ENCODE results near the gene TMEM61. TPM values are rescaled to one million over a fixed set of nuclear protein-coding genes. Genes with fewer than 3 reads are reported as not detected.
"Not testable (repeated sequence)": the region's sequence is repeated elsewhere in the genome, so short reads cannot be mapped to it uniquely, and the experiment has no call there.

TMEM61 gene
- not detected in 2 replicates for total RNA-seq (2014; rRNA removed; shearing (Covaris generic))

GRCh38 chr1:54980528-54981241 is at the start of gene TMEM61:
TSS of gene TMEM61 (plus strand) at chr1:54980628. CDS start at chr1:54981066, 438 bp downstream.
- Histone ChIP-seq H3K4me1 (replicated peaks) (no peaks in the 10 kb centered on the region), H3K4me3 (0 out of 2 replicates have a peak within 1 kb of the TSS, but pooled peaks have one; percentile 15), H3K27me3 (replicated peaks) (peaks cover 23% of the 10 kb centered on the region), H3K36me3 (no peaks in the 10 kb centered on the region), H3K27ac (no peak within 1 kb of the TSS), H3K9me3 (replicated peaks) (no peaks in the 10 kb centered on the region)
- DNase-seq (ENCODE audit: low read depth in 1 of 2, low spot score in 2 of 2), result no peak

GRCh38 chr1:54931275-54931840 is 49.1 kb upstream of the TMEM61 start:
- Histone ChIP-seq H3K4me1 (replicated peaks) (peaks cover 22% of the 10 kb centered on the region), H3K9me3 (replicated peaks) (peaks cover 7% of the 10 kb centered on the region), H3K27ac (no peak overlapping the region), H3K4me3 (no peak overlapping the region), H3K36me3 (no peaks in the 10 kb centered on the region), H3K27me3 (replicated peaks) (no peaks in the 10 kb centered on the region)
- no peak for DNase-seq (ENCODE audit: low read depth in 1 of 2, low spot score in 2 of 2)

GRCh38 chr1:54934081-54934480 is 46.3 kb upstream of the TMEM61 start:
- not testable (repeated sequence) for H3K4me3 ChIP-seq; H3K36me3 ChIP-seq; DNase-seq (ENCODE audit: low read depth in 1 of 2, low spot score in 2 of 2); H3K27me3 ChIP-seq (replicated peaks); H3K9me3 ChIP-seq (replicated peaks)
- Histone ChIP-seq H3K4me1 (replicated peaks) (peaks cover 31% of the 10 kb centered on the region), H3K27ac (peak overlapping the region; percentile 90)

GRCh38 chr1:54934869-54935268 is 45.6 kb upstream of the TMEM61 start:
- H3K4me1 ChIP-seq (replicated peaks), result peaks cover 37% of the 10 kb centered on the region
- peaks cover 7% of the 10 kb centered on the region for H3K9me3 ChIP-seq (replicated peaks)
- no peaks in the 10 kb centered on the region for H3K27me3 ChIP-seq (replicated peaks)
- H3K27ac ChIP-seq, result peak overlapping the region; percentile 90
- H3K4me3 ChIP-seq, result no peak overlapping the region
- no peaks in the 10 kb centered on the region for H3K36me3 ChIP-seq
- peak in 1 of 2 experiments; percentile 91 for DNase-seq (ENCODE audit: low read depth in 1 of 2, low spot score in 2 of 2)

- no peak overlapping the region for H3K4me3 ChIP-seq
- H3K27ac ChIP-seq, result no peak overlapping the region
- no peaks in the 10 kb centered on the region for H3K27me3 ChIP-seq (replicated peaks)
- H3K9me3 ChIP-seq (replicated peaks), result peaks cover 7% of the 10 kb centered on the region
- no peak for DNase-seq (ENCODE audit: low read depth in 1 of 2, low spot score in 2 of 2)
- no peaks in the 10 kb centered on the region for H3K36me3 ChIP-seq
- H3K4me1 ChIP-seq (replicated peaks), result peaks cover 46% of the 10 kb centered on the region
Observed at GRCh38 chr1:54936791-54937190, 43.6 kb upstream of the TMEM61 start.

GRCh38 chr1:54937469-54937868 is 43.0 kb upstream of the TMEM61 start:
- Histone ChIP-seq H3K9me3 (replicated peaks) (peaks cover 7% of the 10 kb centered on the region), H3K36me3 (no peaks in the 10 kb centered on the region), H3K27ac (no peak overlapping the region), H3K4me1 (replicated peaks) (peaks cover 46% of the 10 kb centered on the region), H3K4me3 (no peak overlapping the region), H3K27me3 (replicated peaks) (no peaks in the 10 kb centered on the region)
- DNase-seq (ENCODE audit: low read depth in 1 of 2, low spot score in 2 of 2), result peak in 1 of 2 experiments; percentile 32

- H3K4me3 ChIP-seq; DNase-seq (ENCODE audit: low read depth in 1 of 2, low spot score in 2 of 2); H3K27ac ChIP-seq; H3K36me3 ChIP-seq; H3K9me3 ChIP-seq (replicated peaks); H3K27me3 ChIP-seq (replicated peaks): not testable (repeated sequence)
- H3K4me1 ChIP-seq (replicated peaks), result peaks cover 45% of the 10 kb centered on the region
Observed at GRCh38 chr1:54938955-54939354, 41.5 kb upstream of the TMEM61 start.

GRCh38 chr1:54940042-54940441 is 40.4 kb upstream of the TMEM61 start:
- peak overlapping the region; percentile 14 for H3K27ac ChIP-seq
- peaks cover 38% of the 10 kb centered on the region for H3K4me1 ChIP-seq (replicated peaks)
- H3K9me3 ChIP-seq (replicated peaks), result no peaks in the 10 kb centered on the region
- H3K36me3 ChIP-seq, result no peaks in the 10 kb centered on the region
- no peaks in the 10 kb centered on the region for H3K27me3 ChIP-seq (replicated peaks)
- H3K4me3 ChIP-seq, result no peak overlapping the region
- peak in 1 of 2 experiments; percentile 36 for DNase-seq (ENCODE audit: low read depth in 1 of 2, low spot score in 2 of 2)

- Histone ChIP-seq H3K9me3 (replicated peaks) (no peaks in the 10 kb centered on the region), H3K4me1 (replicated peaks) (peaks cover 16% of the 10 kb centered on the region), H3K27ac (no peak overlapping the region), H3K36me3 (no peaks in the 10 kb centered on the region), H3K27me3 (replicated peaks) (no peaks in the 10 kb centered on the region), H3K4me3 (no peak overlapping the region)
- no peak for DNase-seq (ENCODE audit: low read depth in 1 of 2, low spot score in 2 of 2)
Observed at GRCh38 chr1:54942976-54943375, 37.5 kb upstream of the TMEM61 start.

- no peak overlapping the region for H3K27ac ChIP-seq
- no peaks in the 10 kb centered on the region for H3K9me3 ChIP-seq (replicated peaks)
- peaks cover 9% of the 10 kb centered on the region for H3K4me1 ChIP-seq (replicated peaks)
- no peaks in the 10 kb centered on the region for H3K27me3 ChIP-seq (replicated peaks)
- H3K36me3 ChIP-seq, result no peaks in the 10 kb centered on the region
- no peak overlapping the region for H3K4me3 ChIP-seq
- peak; percentile 56 to 75 for DNase-seq (ENCODE audit: low read depth in 1 of 2, low spot score in 2 of 2)
Observed at GRCh38 chr1:54944610-54945392, 35.6 kb upstream of the TMEM61 start.

GRCh38 chr1:54945393-54945936 is 35.0 kb upstream of the TMEM61 start:
- Histone ChIP-seq H3K9me3 (replicated peaks) (no peaks in the 10 kb centered on the region), H3K36me3 (no peaks in the 10 kb centered on the region), H3K27ac (no peak overlapping the region), H3K4me3 (no peak overlapping the region), H3K27me3 (replicated peaks) (no peaks in the 10 kb centered on the region), H3K4me1 (replicated peaks) (peaks cover 7% of the 10 kb centered on the region)
- DNase-seq (ENCODE audit: low read depth in 1 of 2, low spot score in 2 of 2), result no peak

GRCh38 chr1:54947540-54947939 is 32.9 kb upstream of the TMEM61 start:
- H3K9me3 ChIP-seq (replicated peaks), result no peaks in the 10 kb centered on the region
- peaks cover 9% of the 10 kb centered on the region for H3K4me1 ChIP-seq (replicated peaks)
- no peaks in the 10 kb centered on the region for H3K36me3 ChIP-seq
- no peaks in the 10 kb centered on the region for H3K27me3 ChIP-seq (replicated peaks)
- no peak overlapping the region for H3K27ac ChIP-seq
- no peak overlapping the region for H3K4me3 ChIP-seq
- no peak for DNase-seq (ENCODE audit: low read depth in 1 of 2, low spot score in 2 of 2)

GRCh38 chr1:54949053-54949452 is 31.4 kb upstream of the TMEM61 start:
- no peak overlapping the region for H3K4me3 ChIP-seq
- peaks cover 14% of the 10 kb centered on the region for H3K4me1 ChIP-seq (replicated peaks)
- H3K9me3 ChIP-seq (replicated peaks), result no peaks in the 10 kb centered on the region
- no peaks in the 10 kb centered on the region for H3K27me3 ChIP-seq (replicated peaks)
- no peak overlapping the region for H3K27ac ChIP-seq
- H3K36me3 ChIP-seq, result no peaks in the 10 kb centered on the region
- DNase-seq (ENCODE audit: low read depth in 1 of 2, low spot score in 2 of 2), result no peak

- H3K4me3 ChIP-seq, result no peak overlapping the region
- H3K27me3 ChIP-seq (replicated peaks), result no peaks in the 10 kb centered on the region
- H3K27ac ChIP-seq, result no peak overlapping the region
- DNase-seq (ENCODE audit: low read depth in 1 of 2, low spot score in 2 of 2), result no peak
- no peaks in the 10 kb centered on the region for H3K9me3 ChIP-seq (replicated peaks)
- no peaks in the 10 kb centered on the region for H3K36me3 ChIP-seq
- peaks cover 14% of the 10 kb centered on the region for H3K4me1 ChIP-seq (replicated peaks)
Observed at GRCh38 chr1:54950006-54950368, 30.4 kb upstream of the TMEM61 start.
